ENCODE measurements around the gene TNFRSF13B.

- no peak for TF ChIP-seq CTCF (IDR thresholded peaks at IDR 0.05; ENCODE audit: insufficient read depth, low read length, poor library complexity, severe bottlenecking)
- no peak for TF ChIP-seq EZH2phosphoT487 (conservative IDR thresholded peaks at IDR 0.05; ENCODE audit: low read length)
Observed at GRCh38 chr17:16934836-16935235, 37.1 kb downstream of the TNFRSF13B start.

All from SU-DHL-6 (cell line).